Stomach (tissue), 4 donors: ENCODE data around the gene BRD9.

ENCODE experiments used
- CTCF ChIP-seq, 7 experiments: fragments of 450-650 bp in 4 of 7; fragments of 200-600 bp in 3 of 7; sonication (generic) in 3 of 7; IDR thresholded peaks; one replicate each; pipeline ENCODE4 v1.5.1; 2016 to 2019; ENCODE audit warnings: antibody characterized with exemption in 7 of 7, control low read depth in 2 of 7, mild to moderate bottlenecking in 1 of 7
- EP300 ChIP-seq: sonication (generic); formaldehyde crosslinking; IDR thresholded peaks from one replicate; pipeline ENCODE4 v1.6.1; 2017; ENCODE audit warnings: antibody characterized with exemption
- POLR2A ChIP-seq, 4 donors: fragments of 450-650 bp; IDR thresholded peaks; one replicate each; pipeline ENCODE4 v1.6.1; 2016; ENCODE audit warnings: antibody characterized with exemption in 4 of 4, control low read depth in 2 of 4, mild to moderate bottlenecking in 1 of 4, moderate library complexity in 1 of 4

DNA sequence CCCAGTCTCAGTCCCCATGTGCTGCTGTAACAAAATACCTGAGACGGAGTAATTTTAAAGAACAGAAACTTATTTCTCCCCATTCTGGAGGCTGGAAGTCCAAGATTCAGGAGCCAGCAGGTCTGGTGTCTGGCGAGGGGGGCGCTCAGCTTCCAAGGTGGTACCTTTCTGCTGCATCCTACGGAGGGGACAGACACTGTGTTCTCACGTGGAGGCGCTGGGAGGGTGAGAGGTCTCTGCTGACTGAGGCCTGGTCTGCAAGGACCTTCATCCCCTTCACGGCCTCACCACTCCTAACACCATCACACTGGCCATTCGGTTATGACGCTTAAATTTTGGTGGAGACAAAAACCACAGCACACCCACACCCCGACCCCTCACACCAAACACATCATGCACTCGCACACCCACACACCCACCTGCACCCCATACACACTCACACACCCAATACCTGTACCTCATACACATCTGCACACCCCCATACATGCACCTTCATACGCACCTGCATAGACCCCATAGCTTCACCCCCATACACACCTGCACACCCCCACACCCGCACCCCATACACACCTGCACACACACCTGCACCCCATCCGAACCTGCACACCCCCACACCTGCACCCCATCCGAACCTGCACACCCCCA is 32.0 kb downstream of the BRD9 start:
- no peak for TF ChIP-seq CTCF (IDR thresholded peaks at IDR 0.05)
- no peak for TF ChIP-seq EP300
- no peak for TF ChIP-seq POLR2A (IDR thresholded peaks at IDR 0.05)
